HG03280 (cell line): Measurements from ENCODE around the gene DOLPP1.
"Not testable (repeated sequence)": the region's sequence is repeated elsewhere in the genome, so short reads cannot be mapped to it uniquely, and the experiment has no call there.

ENCODE experiments used
- ATAC-seq: cut with Tn5 transposase; IDR thresholded peaks from one replicate; pipeline ENCODE4 v1.9.1; 2021; ENCODE audit warnings: mild to moderate bottlenecking, moderate library complexity; ENCODE audit not compliant: unreplicated experiment

Gene DOLPP1

GRCh38 chr9:129109952-129110739 lies 29.2 kb downstream of the DOLPP1 start:
- ATAC-seq = no peak

GRCh38 chr9:129110740-129111527 lies 30.0 kb downstream of the DOLPP1 start, which contains the start of the genes CRAT and PTPA:
CRAT (minus strand) TSS chr9:129110793; CDS start chr9:129110509, 284 bp downstream.
PTPA (plus strand) TSS chr9:129111415; CDS start chr9:129111601, 186 bp downstream.
- peak; percentile 86 for ATAC-seq

DNA sequence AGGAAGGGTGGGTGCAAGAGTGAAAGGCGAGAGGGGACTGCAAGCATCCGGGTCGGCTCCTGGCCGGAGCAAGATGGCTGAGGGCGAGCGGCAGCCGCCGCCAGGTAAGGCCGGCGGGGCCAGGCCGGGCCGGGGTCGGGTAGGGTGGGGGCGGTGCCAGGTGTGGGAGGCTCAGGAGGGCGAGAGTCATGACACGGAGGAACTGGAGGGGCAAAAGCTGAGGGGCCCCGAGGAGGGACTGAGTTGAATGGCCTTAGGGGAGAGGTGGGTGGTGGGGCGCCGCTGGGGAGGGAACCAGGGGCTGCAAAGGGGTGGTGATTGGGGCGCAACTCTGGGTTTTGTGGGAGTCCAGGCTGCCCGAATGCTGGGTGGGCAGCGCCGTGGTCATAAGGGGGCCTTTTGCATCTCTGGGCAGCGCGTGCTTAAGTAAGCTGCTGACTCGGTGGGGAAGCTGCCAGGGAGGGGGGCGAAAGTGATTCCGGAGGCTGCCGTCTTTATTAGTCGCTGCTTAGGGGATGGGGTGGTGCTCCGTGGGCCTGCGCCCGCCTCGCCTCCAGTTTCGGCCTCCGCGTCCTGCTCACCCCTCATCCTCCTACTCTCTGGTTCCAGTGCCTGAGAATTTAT lies 30.7 kb downstream of the DOLPP1 start:
- ATAC-seq = no peak

DNA sequence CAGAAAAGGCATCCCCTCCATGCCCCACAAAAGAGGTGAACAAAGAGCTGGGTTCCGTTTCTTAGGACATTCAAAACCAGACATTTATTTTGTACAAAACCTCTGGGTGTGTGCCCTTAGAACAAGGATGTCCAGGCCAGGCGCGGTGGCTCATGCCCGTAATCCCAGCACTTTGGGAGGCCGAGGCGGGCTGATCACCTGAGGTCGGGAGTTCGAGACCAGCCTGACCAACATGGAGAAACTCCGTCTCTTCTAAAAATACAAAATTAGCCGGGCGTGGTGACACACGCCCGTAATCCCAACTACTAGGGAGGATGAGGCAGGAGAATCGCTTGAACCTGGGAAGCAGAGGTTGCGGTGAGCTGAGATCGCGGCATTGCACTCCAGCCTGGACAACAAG lies 31.6 kb downstream of the DOLPP1 start:
- ATAC-seq = not testable (repeated sequence)

DNA sequence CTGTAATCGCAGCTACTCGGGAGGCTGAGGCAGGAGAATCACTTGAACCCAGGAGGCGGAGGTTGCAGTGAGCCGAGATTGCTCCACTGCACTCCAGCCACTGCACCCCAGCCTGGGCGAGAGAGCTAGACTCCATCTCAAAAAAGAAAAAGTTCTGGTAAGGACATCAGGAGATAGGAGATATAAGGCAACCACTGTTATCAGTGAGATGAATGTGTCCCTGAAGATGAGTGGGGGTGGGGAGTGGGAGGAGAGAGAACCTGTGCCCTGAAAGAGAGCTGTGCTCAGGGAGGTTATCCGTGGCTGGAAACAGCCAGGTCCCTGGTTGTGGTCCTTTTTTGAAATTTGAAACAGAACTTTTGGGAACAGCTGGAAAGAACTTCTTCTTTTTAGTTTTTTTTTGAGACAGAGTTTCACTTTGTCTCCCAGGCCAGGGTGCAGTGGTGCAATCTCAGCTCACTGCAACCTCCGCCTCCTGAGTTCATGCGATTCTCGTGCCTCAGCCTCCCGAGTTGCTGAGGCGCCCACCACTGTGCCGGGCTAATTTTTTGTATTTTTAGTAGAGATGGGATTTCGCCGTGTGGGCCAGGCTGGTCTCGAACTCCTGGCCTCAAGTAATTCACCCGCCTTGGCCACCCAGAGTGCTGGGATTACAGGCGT lies 32.9 kb downstream of the DOLPP1 start:
- ATAC-seq = no peak

GRCh38 chr9:129118799-129119198 lies 37.9 kb downstream of the DOLPP1 start:
- ATAC-seq = no peak

- no peak for ATAC-seq
Measured at GRCh38 chr9:129121483-129121882, 40.6 kb downstream of the DOLPP1 start.

GRCh38 chr9:129122133-129122532 lies 41.2 kb downstream of the DOLPP1 start:
- no peak for ATAC-seq

- not testable (repeated sequence) for ATAC-seq
Measured at GRCh38 chr9:129122976-129123375, 42.1 kb downstream of the DOLPP1 start.

- ATAC-seq = no peak
Measured at GRCh38 chr9:129124506-129125069, 43.7 kb downstream of the DOLPP1 start.

DNA sequence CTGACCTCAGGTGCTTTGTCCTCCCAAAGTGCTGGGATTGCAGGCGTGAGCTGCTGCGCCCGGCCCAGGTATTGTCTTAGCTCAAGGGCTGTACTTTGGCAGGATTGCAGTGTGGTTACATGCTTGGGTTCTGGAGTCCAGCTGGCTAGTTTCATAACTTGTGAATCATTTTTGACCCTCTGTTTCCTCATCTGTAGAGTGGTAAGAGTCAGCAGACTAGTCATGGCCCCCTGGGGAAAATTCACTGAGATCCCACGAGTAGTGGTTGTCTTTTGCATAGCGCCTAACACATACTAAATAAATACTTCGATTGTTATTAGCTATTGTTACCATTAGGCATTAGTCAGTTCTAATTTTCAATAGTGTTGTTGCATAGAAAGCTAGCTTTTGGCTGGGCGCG lies 44.6 kb downstream of the DOLPP1 start:
- ATAC-seq = no peak

DNA sequence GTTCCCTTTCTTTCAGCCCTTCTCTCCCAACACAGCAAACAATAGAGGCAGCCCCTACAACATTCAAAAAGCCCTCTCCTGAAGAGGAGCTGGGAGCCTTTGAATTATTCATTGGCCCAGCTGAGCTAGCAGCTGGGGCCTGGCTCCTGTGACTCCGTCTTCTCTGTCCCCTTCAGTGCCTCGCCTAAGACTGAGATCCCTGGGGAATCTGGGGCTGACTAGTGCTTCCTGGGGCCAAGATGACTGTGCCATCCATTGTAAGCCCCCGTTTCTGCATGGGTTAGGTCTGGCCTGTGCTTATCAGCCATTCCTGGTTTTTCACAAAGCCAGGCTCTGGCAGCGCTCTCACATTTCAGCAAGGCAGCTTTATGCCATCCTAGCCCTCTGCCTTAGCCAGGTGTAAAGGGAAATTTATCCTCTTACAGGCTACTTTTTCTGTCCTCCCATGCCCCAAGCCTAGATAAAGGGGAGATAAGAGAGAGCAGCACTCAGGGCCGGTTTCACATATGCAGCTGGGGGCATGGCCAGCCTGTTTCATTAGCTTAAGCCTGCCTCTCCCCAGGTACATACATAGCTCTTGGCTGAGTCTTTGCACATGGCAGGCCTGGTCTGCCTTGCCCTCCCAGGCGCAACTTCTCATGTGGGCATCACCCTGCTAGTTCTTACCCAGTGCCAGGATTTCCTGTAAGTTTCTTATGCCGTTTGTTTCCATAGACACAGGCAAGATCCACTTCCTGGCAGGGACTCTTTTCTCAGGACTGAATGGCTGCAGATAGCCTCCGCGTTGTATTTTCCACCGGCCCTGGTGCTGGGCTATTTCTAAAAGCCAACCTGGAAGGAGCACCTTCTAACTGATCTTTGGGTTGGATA lies 46.1 kb downstream of the DOLPP1 start:
- no peak for ATAC-seq

GRCh38 chr9:129128689-129129088 lies 47.8 kb downstream of the DOLPP1 start:
- no peak for ATAC-seq

GRCh38 chr9:129130271-129130670 lies 49.4 kb downstream of the DOLPP1 start:
- ATAC-seq = not testable (repeated sequence)

DNA sequence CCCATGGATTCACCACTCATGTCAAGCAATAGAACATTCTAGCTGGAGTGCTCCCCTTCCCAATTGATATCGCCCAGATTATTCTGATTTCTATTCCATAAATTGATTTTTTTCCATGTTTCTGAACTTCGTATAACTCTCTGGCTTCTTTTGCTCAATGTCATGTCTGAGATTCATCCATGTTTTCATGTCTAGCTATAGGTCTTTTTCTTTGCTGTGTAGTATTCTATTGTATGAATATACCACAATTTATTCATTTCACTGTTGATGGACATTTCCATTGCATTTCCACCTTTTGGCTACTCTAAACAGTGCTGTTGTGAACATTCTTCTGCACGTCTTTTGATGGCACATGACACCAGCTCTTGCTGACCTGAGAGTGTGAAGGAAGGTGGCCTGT lies 49.9 kb downstream of the DOLPP1 start:
- ATAC-seq = no peak

DNA sequence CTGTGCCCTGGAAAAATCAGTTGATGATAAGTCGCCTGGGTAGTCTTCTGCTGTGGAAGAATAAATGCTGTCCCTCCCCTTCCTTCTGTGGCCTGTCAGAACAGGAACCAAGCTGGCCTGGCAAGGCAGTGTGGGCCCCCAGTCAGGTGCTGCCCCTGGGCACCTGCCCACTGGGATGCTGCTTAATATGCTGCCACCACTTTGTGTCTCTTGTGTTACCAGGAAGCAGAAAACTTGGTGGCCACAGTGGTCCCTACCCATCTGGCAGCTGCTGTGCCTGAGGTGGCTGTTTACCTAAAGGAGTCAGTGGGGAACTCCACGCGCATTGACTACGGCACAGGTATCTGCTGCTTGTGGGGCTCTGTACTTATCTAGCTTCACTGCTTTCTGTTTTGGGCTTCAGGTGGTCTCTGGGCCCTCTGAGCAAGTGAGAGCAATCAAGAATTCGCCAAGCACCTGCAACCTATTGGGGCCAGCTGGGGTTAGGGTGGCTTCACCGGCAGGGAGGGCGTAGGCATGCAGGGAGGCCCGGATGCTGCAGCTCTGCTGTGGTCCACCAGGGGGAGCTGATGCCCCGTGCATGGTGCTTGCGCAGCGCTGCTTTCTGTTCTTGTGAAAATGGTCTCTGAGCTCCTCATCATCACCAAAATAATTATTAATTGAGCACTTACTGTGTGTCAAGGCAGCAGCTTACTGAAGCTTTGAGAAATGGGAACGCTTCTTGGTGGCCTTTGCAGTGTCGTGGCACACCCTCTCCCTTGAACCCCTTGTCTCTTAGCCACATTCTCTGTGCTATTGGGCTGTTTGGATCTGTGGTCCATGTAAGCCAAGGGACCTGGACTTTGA lies 50.6 kb downstream of the DOLPP1 start:
- peak; percentile 74 for ATAC-seq

- ATAC-seq = no peak
Measured at GRCh38 chr9:129133082-129133481, 52.2 kb downstream of the DOLPP1 start.

- no peak for ATAC-seq
Measured at GRCh38 chr9:129135476-129135875, 54.6 kb downstream of the DOLPP1 start.
